Stimulated activated CD8-positive, alpha-beta memory T cell treated with anti-CD3 and anti-CD28 coated beads, Interleukin-7, amount 100 ng/mL, for 4 hours (primary cell): ENCODE measurements around the gene JADE1.
A peak's percentile ranks its signal among the peaks of the same experiment; 100 is the strongest.

Experiments
- DNase-seq, 2 donors: peaks; one replicate each; pipeline ENCODE4 v3.0.0-alpha.2; 2020; ENCODE audit warnings: low read depth in 2 of 2

JADE1 gene

DNA sequence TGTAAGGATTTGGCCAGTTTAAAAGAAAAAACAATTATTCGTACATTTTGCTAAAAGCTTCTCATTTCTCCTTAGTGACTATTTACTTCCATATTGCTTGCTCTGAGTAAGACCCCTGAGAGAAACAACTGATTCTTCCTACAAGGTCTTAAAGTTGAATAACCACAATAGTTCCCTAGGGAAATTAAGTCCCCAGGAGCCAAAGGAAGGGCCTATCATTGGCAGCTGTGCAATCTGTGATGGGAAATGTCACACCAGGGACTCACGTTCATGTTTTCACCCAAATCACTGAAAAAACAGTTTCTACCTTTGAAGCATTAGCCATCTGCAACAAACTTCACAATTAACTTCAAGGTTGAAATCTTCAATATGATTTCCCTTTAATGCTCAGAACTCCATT, 66.7 kb downstream of the JADE1 start:
- no peak for DNase-seq

- no peak for DNase-seq
These were observed 68.4 kb downstream of the JADE1 start for GRCh38 chr4:128877934-128878333.

GRCh38 chr4:128879283-128879682, 69.8 kb downstream of the JADE1 start:
- no peak for DNase-seq

DNA sequence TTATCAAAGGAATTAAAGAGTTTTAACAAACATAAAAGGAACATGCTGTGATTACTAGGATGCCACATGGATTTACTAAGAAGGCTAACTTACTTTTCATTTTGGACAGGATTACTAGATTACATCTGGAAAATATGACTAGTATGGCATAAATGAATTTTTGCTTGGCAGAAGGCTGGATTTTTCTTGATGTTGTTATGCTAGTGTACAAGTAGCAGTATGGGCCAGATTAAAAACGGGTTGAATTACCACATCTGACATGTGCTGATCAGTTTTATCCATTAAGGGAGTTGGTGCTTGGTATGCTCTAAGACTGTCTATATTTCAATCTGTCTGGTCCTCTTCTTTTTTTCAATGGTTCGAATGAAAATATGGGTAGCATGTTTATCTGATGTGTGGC, 70.5 kb downstream of the JADE1 start:
- no peak for DNase-seq

DNA sequence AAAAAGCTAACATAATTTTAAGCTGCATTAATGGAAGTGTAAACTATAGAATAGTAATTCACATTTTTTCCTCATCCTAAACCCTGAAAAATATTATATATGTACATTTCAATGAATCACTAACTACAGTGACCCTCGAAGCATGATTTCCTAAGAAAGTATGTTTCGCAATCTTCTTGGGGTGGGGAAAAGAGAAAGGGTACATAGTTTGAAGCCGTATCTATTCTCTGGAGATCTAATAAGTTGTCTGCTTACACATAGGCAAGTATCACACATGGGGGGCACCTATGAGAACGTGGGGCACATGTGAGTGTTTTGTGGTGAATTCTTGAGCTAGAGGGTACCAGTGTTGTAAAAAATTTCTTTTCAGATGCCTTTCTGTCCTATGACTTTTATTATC, 71.2 kb downstream of the JADE1 start:
- no peak for DNase-seq

GRCh38 chr4:128904821-128905220, 95.3 kb downstream of the JADE1 start:
- DNase-seq, result no peak

DNA sequence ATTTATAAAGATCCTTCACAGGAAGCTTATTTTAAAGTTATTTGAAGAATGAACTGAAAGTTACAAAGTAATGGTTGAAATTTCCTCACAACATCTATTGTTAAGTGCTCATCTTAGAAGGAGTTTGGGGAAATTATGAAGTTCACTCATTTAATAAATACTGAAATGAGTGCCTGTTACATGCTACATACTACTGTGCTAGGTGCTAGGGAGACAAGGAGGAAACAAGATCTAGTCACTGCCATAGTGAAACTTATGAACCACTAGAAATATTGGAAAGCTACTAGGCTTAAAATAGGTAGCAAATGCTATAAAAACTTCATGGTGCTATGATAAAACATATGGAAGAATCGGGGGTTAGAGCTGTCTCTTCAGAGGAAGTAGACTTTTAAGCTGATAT, 97.1 kb downstream of the JADE1 start:
- DNase-seq, result no peak

DNA sequence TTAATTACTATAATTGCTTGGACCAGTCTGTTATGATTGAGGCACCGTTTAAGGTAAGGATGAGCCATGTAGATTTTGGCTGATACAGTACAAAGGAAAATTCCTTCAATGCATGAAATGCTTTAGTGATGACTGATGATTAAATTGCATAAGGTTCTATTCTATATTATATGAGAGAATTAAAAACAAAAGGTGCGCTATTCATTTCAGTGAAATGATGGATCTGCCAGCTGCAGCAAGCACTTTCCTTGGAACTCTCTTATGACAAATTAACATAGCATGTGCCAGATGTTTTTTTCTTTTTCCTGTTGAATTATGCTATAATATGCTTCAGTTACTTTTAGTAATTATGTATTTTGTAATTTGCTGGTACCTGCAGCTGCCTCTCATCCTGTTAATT, 98.5 kb downstream of the JADE1 start:
- DNase-seq, result no peak

GRCh38 chr4:128908735-128909134, 99.2 kb downstream of the JADE1 start:
- DNase-seq, result no peak

GRCh38 chr4:128913228-128913627, 103.7 kb downstream of the JADE1 start:
- no peak for DNase-seq

- DNase-seq, result no peak
These were observed 106.0 kb downstream of the JADE1 start for GRCh38 chr4:128915544-128915943.

DNA sequence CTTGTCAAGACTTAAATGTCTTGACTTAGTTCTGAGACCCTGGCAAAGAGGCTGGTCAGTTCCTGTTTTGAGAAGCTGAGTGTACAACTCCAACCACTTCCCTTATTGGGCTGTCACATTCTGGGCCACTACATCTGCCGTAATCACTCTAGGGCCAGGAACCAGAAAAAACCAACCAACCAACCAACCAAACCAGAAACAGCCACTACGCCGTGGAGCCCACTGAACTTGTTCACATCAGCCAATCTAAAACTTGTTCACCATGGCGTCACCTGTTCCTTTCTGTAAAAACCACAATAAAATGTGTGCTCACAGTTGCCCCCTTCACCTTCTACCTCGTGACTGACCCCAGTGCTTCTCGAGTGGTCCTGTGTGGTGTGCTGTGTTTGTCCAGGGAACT, 107.3 kb downstream of the JADE1 start:
- peak; percentile 9 to 12 for DNase-seq

DNA sequence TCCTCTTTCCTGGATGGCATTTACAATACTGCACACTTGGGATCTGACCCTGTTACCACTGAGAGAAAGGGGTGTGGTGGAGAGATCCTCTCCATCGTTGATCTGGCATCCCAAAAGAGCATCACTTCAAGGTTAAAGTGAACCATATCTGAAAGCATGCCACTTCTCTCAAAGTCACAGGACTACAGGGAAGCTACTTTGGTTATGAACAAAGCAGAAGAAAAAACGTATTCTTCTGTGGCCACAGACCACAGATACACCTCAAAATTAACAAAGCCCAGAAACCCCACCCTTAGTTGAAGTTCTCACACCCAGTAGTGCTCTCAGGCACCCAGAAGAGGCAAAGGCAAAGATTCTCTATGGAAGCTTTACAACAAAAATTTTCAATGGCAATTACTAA, 108.3 kb downstream of the JADE1 start:
- DNase-seq, result no peak

GRCh38 chr4:128921954-128922353, 112.5 kb downstream of the JADE1 start:
- no peak for DNase-seq
